Subcutaneous adipose tissue (tissue), 4 donors: Measurements from ENCODE around the gene SLC10A7. TPM values are rescaled to one million over a fixed set of nuclear protein-coding genes. Genes with fewer than 3 reads are reported as not detected.

ENCODE experiments used
- total RNA-seq, 4 donors: library from RNA; depleted of rRNA; stranded (reverse); fragments of >200 nt; gene quantifications; one replicate each; pipeline ENCODE4 v1.1.0, GENCODE V29; 2016
- TF ChIP-seq, protein P1 (sequence below): fragments of 450-650 bp; IDR thresholded peaks from one replicate; pipeline ENCODE4 v1.5.1; 2016; ENCODE audit warnings: low read depth, mild to moderate bottlenecking, control low read depth, antibody characterized with exemption, moderate library complexity

The SLC10A7 gene
- total RNA-seq, 4 donors from 2014 or later = 10.2 to 18.1 (median 12.9) TPM

- TF ChIP-seq, protein P1, sequence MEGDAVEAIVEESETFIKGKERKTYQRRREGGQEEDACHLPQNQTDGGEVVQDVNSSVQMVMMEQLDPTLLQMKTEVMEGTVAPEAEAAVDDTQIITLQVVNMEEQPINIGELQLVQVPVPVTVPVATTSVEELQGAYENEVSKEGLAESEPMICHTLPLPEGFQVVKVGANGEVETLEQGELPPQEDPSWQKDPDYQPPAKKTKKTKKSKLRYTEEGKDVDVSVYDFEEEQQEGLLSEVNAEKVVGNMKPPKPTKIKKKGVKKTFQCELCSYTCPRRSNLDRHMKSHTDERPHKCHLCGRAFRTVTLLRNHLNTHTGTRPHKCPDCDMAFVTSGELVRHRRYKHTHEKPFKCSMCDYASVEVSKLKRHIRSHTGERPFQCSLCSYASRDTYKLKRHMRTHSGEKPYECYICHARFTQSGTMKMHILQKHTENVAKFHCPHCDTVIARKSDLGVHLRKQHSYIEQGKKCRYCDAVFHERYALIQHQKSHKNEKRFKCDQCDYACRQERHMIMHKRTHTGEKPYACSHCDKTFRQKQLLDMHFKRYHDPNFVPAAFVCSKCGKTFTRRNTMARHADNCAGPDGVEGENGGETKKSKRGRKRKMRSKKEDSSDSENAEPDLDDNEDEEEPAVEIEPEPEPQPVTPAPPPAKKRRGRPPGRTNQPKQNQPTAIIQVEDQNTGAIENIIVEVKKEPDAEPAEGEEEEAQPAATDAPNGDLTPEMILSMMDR = no peak
Measured at GRCh38 chr4:146462251-146462650, 59.5 kb downstream of the SLC10A7 start.

DNA sequence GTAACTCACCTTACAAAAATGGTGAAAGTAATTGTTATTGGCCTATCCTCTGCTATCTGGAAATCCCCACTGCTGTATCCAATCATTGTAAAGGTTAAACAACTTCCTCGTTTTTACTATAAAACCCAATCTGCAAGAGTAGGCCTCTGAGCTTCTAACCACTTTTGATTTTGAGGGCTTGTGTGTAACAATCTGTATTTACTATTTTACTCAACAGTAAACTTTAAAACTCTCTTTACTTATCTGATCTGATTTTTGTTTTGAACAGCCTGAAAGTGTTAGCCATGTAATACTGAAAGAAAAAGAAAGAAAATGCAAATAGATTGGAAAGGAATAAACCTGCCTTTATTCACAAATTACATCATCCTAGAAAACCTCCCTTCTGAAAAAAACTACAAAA, 63.1 kb downstream of the SLC10A7 start:
- TF ChIP-seq, protein P1 = no peak

DNA sequence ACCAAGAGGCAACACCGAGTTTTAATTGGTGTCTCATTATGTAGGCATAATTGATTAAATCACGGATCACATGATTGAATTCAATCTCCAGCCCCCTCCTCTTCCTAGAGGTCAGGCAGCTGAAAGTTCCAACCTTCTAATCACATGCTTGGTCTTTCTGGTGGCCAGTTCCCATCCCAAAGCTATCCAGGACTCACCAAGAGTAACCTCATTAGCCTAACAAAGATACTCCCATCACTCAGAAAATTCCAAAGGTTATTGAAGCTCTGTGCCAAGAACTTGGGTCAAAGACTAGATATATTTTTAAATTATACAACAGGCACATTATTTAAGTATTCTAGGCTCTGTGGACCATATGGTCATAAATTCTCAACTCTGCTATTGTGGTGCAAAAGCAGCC, 65.1 kb downstream of the SLC10A7 start:
- TF ChIP-seq, protein P1 = no peak

DNA sequence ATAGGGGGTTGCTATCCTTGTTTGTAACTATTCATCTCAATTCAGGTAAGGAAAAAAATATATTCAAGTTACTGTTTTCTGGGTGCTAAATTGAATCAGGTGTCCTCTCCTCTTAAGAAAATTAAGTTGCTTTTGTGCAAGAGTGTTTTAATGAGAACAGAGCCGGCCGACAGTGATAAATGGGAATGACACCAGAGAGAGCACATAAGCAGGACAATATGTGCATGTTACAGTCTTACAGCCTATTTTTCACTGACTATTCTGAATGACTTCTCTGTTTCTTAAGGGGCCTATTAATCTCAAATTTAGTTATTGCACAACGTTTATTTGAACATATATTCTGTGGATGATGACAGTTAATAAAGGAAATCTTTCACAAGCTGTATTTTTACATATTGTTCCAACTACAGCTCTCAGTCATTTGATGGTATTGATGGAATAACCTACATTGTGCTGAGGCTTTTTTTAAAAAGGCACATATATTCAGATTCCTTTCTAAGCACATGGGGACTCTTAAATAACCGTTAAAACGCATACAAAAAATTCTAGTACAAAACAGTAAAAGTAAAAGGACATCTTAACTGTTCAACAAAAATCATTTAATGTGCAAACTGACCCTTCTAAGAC, 68.4 kb downstream of the SLC10A7 start:
- TF ChIP-seq, protein P1 = no peak

DNA sequence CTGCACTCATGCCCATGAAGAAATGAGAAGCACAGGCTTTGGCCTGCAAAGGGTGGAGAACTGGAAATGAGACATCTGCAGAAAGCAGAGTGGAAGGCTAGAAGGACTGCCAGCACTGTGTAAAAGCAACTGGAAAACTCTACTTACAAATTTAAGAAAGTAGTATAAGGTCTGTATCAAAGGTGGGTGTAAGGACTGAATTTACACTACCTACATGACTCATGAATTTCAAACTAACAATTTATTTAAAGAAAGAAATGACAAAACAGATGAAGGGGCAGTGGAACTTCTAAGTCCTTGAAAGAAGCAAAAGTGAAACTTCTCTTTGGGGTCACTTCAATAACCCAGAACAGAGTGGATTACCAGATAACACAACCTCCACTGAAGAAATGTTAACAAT, 71.2 kb downstream of the SLC10A7 start:
- TF ChIP-seq, protein P1 = no peak

DNA sequence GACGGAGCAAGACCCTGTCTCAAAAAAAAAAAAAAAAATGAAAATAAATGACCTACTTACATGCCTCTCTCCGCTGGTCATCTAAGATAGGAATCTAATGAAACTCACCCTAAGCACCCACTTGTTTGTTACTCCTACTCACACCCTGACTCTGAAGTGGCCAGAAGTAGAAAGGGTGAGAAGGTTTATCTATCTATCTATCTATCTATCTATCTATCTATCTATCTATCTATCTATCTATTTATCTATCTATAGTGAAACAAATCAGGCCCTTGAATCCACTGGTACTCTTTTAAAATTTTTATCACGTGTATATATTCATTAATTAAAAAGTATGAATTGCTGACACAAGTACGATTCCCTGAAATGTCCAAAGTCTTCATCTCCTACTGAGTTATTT, 75.2 kb downstream of the SLC10A7 start:
- TF ChIP-seq, protein P1 = no peak

DNA sequence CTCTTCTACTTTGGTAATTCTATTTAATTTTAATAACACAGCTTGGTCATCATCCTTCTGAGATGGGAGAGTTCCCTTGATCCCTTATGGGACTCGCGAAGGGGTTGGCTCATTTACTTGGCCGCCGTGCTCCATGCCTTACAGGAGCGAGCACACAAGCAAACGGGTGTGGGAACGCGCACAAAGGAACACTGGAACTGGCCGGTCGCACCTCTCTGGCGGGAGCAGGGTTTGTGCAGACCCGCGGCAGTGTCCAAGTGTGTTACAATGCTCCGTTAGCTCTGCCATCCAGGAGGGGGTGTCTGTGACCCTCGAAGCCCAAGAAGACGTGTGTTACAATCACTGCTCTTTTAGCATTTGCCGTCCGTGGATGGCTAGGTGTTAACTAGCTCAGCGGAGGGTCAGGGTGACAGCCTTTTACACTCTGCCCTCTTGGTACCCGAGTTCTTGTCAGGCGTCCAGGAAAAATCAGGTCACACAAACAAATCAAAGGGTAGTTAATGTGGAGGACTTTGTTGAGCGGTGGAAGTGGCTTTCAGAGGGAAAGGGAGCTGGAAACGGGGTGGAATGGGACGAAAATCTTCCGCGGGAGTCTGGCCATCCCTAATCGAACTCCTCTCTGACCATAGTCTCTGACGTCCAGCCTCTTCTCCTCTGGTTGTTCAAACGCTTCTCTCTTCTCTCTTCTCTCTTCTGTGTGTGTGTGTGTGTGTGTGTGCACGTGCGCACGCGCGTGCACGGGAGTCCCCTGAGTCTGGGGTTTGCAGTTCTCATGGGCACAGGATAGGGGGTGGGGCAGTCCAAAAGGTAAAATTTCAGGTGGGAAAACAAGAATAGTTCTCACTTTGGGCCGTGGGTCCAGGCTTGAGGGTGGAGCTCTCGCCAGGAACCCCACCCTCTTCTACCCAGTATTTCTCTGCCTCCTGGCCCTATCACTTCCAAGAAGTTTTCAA, 76.3 kb downstream of the SLC10A7 start:
- TF ChIP-seq, protein P1 = no peak
